Measurements from ENCODE around the gene ANXA5.
"Not testable (repeated sequence)": the region's sequence is repeated elsewhere in the genome, so short reads cannot be mapped to it uniquely, and the experiment has no call there.

ANXA5 gene

GRCh38 chr4:121676345-121677075, 20.3 kb downstream of the ANXA5 start:
- DNase-seq, result no peak

GRCh38 chr4:121675715-121676114, 21.1 kb downstream of the ANXA5 start:
- no peak for DNase-seq

- DNase-seq, result no peak
These were observed 22.1 kb downstream of the ANXA5 start for GRCh38 chr4:121674696-121675095.

- DNase-seq, result no peak
These were observed 22.6 kb downstream of the ANXA5 start for GRCh38 chr4:121674191-121674590.

GRCh38 chr4:121669163-121669550, 27.6 kb downstream of the ANXA5 start:
- no peak for DNase-seq

- DNase-seq, result no peak
These were observed 28.2 kb downstream of the ANXA5 start for GRCh38 chr4:121668368-121669162.

- DNase-seq, result no peak
These were observed 30.6 kb downstream of the ANXA5 start for GRCh38 chr4:121666091-121666679.

- DNase-seq, result no peak
These were observed 31.4 kb downstream of the ANXA5 start for GRCh38 chr4:121665371-121665770.

GRCh38 chr4:121662225-121662624, 34.6 kb downstream of the ANXA5 start:
- no peak for DNase-seq

GRCh38 chr4:121660175-121660933, 36.4 kb downstream of the ANXA5 start:
- not testable (repeated sequence) for DNase-seq

- no peak for DNase-seq
These were observed 38.7 kb downstream of the ANXA5 start for GRCh38 chr4:121658125-121658524.

- DNase-seq, result no peak
These were observed 40.5 kb downstream of the ANXA5 start for GRCh38 chr4:121656269-121656641.

GRCh38 chr4:121655320-121656268, 41.2 kb downstream of the ANXA5 start:
- no peak for DNase-seq

- DNase-seq, result no peak
These were observed 42.0 kb downstream of the ANXA5 start for GRCh38 chr4:121654738-121655137.

GRCh38 chr4:121653986-121654385, 42.8 kb downstream of the ANXA5 start:
- DNase-seq, result no peak

- no peak for DNase-seq
These were observed 43.6 kb downstream of the ANXA5 start for GRCh38 chr4:121653214-121653613.

GRCh38 chr4:121651597-121651996, 45.2 kb downstream of the ANXA5 start:
- no peak for DNase-seq

- DNase-seq, result no peak
These were observed 46.0 kb downstream of the ANXA5 start for GRCh38 chr4:121650741-121651140.

- no peak for DNase-seq
These were observed 48.3 kb downstream of the ANXA5 start for GRCh38 chr4:121648516-121648915.

GRCh38 chr4:121642876-121643585, 53.7 kb downstream of the ANXA5 start:
- DNase-seq, result no peak

- DNase-seq, result no peak
These were observed 54.5 kb downstream of the ANXA5 start for GRCh38 chr4:121642292-121642691.

All from activated gamma-delta T cell (primary cell).